Left lung (tissue), 10 donors: ENCODE measurements around the gene BORCS6. TPM values are rescaled to one million over a fixed set of nuclear protein-coding genes. Genes with fewer than 3 reads are reported as not detected.
"Not testable (repeated sequence)": the region's sequence is repeated elsewhere in the genome, so short reads cannot be mapped to it uniquely, and the experiment has no call there.

ENCODE experiments used
- ATAC-seq: fragments of 200-7000 bp; cut with Tn5 transposase; one replicate; pipeline ENCODE4 v1.9.1; 2020; ENCODE audit warnings: moderate library complexity
- DNase-seq, 4 donors: peaks; one replicate each; pipeline ENCODE4 v3.0.0-alpha.2; 2013 to 2020
- H3K27ac ChIP-seq, 2 donors: fragments of 200-600 bp; sonication (generic) in 1 of 2; one replicate each; pipeline versions ENCODE4 v1.5.0 to v1.8.0; 2020 to 2021
- H3K27me3 ChIP-seq, 2 donors: fragments of 200-600 bp; sonication (generic) in 1 of 2; one replicate each; pipeline versions ENCODE4 v1.5.0 to v1.8.0; 2020 to 2021
- H3K36me3 ChIP-seq, 2 donors: fragments of 200-600 bp; sonication (generic) in 1 of 2; one replicate each; pipeline versions ENCODE4 v1.5.0 to v1.8.0; 2020 to 2021
- H3K4me1 ChIP-seq, 2 donors: fragments of 200-600 bp; one replicate each; pipeline ENCODE4 v1.8.0; 2021
- H3K4me3 ChIP-seq, 2 donors: fragments of 200-600 bp; sonication (generic) in 1 of 2; one replicate each; pipeline versions ENCODE4 v1.5.0 to v1.8.0; 2020 to 2021; ENCODE audit warnings: mild to moderate bottlenecking in 1 of 2
- H3K9me3 ChIP-seq, 2 donors: fragments of 200-600 bp; sonication (generic) in 1 of 2; one replicate each; pipeline versions ENCODE4 v1.5.0 to v1.8.0; 2020 to 2021
- intact Hi-C, 2 donors: fragments of 100-400 bp; cut with DNase I; formaldehyde crosslinking; loops; one replicate each; pipeline versions ENCODE4 v1.11.2 to v1.14.2; 2022
- polyA plus RNA-seq, 6 donors: library from polyadenylated mRNA; unstranded; fragments of 120-200 nt; gene quantifications; one replicate each; pipeline ENCODE4 v1.2.1, GENCODE V29; 2013; ENCODE audit not compliant: insufficient read length in 6 of 6
- total RNA-seq, 2 donors: library from RNA; stranded (reverse); fragmentation: NEBNext Ultra II Directional; extraction: Animal tissue kit (Norgen Biotek cat#: 25700); gene quantifications; one replicate each; pipeline ENCODE4 v1.2.1, GENCODE V29; 2021
- TF ChIP-seq, protein P1 (sequence below), 2 donors: fragments of 200-600 bp; sonication (generic) in 1 of 2; IDR thresholded peaks; one replicate each; pipeline versions ENCODE4 v1.5.0 to v1.8.0; 2021; ENCODE audit warnings: antibody characterized with exemption in 2 of 2
- donor health status: DM: no; HTN: yes; CAD: no.
- donor health status: DM: no; HTN: no; CAD: no.

Gene BORCS6
- total and polyA plus RNA-seq, 8 donors: 2.4 to 10.6 (median 3.3) TPM

DNA sequence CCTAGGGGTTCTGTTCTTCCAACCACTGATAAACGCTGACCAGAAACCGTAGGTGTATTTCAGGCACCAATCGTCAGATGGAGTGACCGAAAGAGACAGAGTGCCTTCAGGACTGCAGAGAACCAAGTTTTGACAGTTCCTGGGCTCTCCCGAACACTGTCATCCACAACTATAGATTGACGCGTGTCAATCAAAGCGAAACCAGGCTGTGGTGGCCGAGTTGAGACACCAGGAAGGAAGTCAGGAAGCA lies 32.3 kb upstream of the BORCS6 start:
- Histone ChIP-seq H3K27me3 (no peaks in the 10 kb centered on the region), H3K27ac (peak overlapping the region; percentile 97 to 99), H3K36me3 (peaks cover 0 to 2% of the 10 kb centered on the region in 2 donors), H3K4me1 (peaks cover 12 to 33% of the 10 kb centered on the region in 2 donors), H3K4me3 (peak overlapping the region; percentile 59 to 68), H3K9me3 (no peaks in the 10 kb centered on the region)
- ATAC-seq (no peak), DNase-seq (no peak)
- TF ChIP-seq, protein P1, sequence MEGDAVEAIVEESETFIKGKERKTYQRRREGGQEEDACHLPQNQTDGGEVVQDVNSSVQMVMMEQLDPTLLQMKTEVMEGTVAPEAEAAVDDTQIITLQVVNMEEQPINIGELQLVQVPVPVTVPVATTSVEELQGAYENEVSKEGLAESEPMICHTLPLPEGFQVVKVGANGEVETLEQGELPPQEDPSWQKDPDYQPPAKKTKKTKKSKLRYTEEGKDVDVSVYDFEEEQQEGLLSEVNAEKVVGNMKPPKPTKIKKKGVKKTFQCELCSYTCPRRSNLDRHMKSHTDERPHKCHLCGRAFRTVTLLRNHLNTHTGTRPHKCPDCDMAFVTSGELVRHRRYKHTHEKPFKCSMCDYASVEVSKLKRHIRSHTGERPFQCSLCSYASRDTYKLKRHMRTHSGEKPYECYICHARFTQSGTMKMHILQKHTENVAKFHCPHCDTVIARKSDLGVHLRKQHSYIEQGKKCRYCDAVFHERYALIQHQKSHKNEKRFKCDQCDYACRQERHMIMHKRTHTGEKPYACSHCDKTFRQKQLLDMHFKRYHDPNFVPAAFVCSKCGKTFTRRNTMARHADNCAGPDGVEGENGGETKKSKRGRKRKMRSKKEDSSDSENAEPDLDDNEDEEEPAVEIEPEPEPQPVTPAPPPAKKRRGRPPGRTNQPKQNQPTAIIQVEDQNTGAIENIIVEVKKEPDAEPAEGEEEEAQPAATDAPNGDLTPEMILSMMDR (IDR thresholded peaks at IDR 0.05): no peak
- intact Hi-C loops: loop anchor here in 1 of 2 donors (5.0 kb wide), 1 partner anchor 35 kb away; no protein-coding TSS in a partner anchor

DNA sequence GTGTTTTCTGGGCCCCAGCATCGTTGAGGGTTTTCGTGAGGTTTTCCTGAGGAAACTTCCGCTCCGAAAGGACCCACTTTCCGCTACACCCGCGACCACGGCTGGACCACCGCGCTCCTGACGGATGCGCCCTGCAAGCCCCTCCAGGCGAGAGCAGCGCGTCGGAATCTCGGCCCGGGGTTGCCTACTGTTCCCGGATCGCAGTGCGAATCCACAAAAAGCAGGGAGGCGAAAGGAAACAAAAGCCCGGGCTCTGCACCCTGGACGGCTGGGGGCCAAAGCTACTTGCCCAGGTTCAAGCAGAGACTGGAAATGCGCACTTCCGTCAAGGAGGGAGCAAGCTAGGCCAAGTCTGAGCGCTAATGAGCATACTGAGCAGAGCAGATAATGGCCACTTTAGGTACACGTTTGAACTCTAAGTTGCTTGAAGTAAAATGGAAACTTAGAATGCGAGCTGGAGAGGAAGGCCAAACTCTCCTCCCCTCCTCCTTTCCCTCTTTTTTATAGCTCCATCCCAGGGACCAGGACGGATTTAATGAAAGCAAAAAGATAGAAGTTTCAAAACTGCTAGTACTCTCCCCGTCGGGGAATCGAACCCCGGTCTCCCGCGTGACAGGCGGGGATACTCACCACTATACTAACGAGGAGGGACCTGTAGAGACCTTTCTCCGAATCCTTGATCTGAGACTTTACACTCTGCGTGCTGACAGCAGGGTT lies 31.8 kb upstream of the BORCS6 start:
- DNase-seq (peak; percentile 76 to 96 (median 89)), ATAC-seq (peak; percentile 64)
- Histone ChIP-seq H3K4me1 (peaks cover 9 to 33% of the 10 kb centered on the region in 2 donors), H3K9me3 (no peaks in the 10 kb centered on the region), H3K27ac (peak overlapping the region; percentile 97 to 99), H3K27me3 (no peaks in the 10 kb centered on the region), H3K4me3 (peak overlapping the region; percentile 59 to 68), H3K36me3 (no peaks in the 10 kb centered on the region)
- TF ChIP-seq, protein P1 (IDR thresholded peaks at IDR 0.05): no peak
- intact Hi-C loops: loop anchor here in 1 of 2 donors (5.0 kb wide), 1 partner anchor 35 kb away; no protein-coding TSS in a partner anchor

DNA sequence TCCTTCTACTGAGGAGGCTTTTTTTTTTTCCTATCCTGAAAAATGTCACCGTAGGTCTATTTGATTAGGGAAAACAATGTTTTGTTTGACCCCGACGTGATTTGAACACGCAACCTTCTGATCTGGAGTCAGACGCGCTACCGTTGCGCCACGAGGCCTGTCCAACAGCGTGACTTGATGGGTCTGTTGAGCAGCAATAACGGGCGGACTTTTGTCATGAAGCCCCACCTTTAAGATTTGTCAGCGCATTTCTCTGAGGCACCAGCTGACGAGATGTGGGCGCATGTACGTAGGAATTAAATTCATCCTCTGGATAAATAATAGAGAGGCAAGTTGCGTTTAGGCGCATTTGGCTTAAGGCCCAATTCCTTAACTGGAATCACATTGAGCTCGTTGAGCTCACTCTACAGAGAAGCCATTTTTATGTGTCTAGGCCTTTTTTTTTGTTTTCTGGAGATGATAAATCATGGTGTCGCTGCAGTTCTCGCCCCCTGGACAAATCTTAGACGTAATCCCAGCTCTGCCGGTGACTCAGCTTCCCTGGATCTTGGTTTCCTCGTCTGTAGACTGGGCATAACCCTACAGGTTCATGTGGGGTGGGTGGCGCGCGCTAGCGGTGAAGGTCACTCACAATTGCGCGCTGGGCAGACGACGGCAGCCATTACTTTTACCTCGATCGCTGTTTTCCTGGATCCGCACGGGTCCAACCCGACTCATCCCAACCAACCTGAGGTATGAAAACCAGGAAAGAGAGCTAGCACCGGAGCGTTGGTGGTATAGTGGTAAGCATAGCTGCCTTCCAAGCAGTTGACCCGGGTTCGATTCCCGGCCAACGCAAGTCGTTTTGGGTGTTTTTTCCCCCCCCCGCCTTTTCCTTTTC lies 31.0 kb upstream of the BORCS6 start:
- ATAC-seq (peak; percentile 69), DNase-seq (peak; percentile 87 to 97 (median 92))
- TF ChIP-seq, protein P1 (IDR thresholded peaks at IDR 0.05): no peak
- Histone ChIP-seq H3K36me3 (no peaks in the 10 kb centered on the region), H3K27me3 (no peaks in the 10 kb centered on the region), H3K4me3 (peak overlapping the region; percentile 59 to 68), H3K27ac (peak overlapping the region; percentile 97 to 99), H3K9me3 (no peaks in the 10 kb centered on the region), H3K4me1 (peaks cover 9 to 33% of the 10 kb centered on the region in 2 donors)
- intact Hi-C loops: loop anchor here in 1 of 2 donors (5.0 kb wide), 1 partner anchor 34 kb away; no protein-coding TSS in a partner anchor

DNA sequence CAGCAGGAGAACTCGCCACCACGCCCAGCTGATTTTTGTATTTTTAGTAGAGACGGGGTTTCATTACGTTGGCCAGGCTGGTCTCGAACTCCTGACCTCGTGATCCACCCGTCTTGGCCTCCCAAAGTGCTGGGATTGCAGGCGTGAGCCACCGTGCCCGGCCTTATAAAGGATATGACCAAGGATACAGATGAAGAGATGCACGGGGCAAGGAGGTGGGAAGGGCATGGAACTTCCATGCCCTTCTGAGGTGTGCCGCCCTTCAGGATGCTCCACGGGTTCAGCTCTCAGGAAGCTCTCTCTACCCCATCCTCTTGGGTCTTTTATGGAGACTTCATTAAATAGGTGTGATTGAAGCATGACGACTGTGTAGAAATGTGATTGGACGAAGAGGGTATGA lies 24.0 kb upstream of the BORCS6 start:
- H3K27me3 ChIP-seq, H3K36me3 ChIP-seq, DNase-seq, H3K27ac ChIP-seq, H3K9me3 ChIP-seq, H3K4me3 ChIP-seq, ATAC-seq, intact Hi-C loops: not testable (repeated sequence)
- H3K4me1 ChIP-seq: peaks cover 5 to 23% of the 10 kb centered on the region in 2 donors

DNA sequence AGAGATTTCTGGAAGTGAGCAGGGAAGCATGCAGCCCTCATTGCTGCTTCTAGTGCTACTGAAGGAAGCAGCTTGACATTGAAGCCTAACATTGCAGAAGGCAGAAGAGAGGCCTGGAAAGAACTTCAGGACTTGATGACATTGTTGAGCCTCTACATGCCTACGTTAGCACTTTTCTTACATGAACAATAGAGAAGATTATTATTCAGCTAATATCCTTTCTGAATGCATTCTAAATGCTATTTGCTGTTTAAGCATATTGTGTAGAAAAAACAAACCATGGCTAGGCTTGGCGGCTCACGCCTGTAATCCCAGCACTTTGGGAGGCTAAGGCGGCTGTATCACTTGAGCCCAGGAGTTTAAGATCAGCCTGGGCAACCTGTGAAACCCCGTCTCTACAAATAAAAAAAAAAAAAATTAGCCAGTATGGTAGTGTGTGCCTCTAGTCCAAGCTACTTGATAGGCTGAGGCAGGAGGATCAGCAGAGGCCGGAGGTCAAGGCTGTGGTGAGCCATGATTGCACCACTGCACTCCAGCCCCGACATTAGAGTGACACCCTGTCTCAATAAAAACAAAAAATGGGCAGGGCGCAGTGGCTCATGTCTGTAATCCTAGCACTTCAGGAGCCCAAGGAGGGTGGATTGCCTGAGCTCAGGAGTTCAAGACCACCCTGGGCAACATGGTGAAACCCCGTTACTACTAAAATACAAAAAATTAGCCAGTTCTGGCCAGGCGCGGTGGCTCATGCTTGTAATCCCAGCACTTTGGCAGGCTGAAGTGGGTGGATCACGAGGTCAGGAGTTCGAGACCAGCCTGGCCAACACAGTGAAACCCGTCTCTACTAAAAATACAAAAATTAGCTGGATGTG lies 22.6 kb upstream of the BORCS6 start:
- H3K27ac ChIP-seq: no peak overlapping the region
- DNase-seq (no peak), ATAC-seq (no peak)
- no peaks in the 10 kb centered on the region for H3K27me3 ChIP-seq
- H3K36me3 ChIP-seq: no peaks in the 10 kb centered on the region
- intact Hi-C loops: no loop called here
- peaks cover 5 to 23% of the 10 kb centered on the region in 2 donors for H3K4me1 ChIP-seq
- H3K4me3 ChIP-seq: no peak overlapping the region
- TF ChIP-seq, protein P1 (IDR thresholded peaks at IDR 0.05): no peak
- no peaks in the 10 kb centered on the region for H3K9me3 ChIP-seq
